HepG2 (cell line): ENCODE results near the gene C1QTNF5. TPM values are rescaled to one million over a fixed set of nuclear protein-coding genes. Genes with fewer than 3 reads are reported as not detected.

ENCODE experiments used
- ATAC-seq: fragments of 200-7000 bp; cut with Tn5 transposase; 3 replicates; pipeline ENCODE4 v1.9.1; 2020; ENCODE audit warnings: mild to moderate bottlenecking, moderate library complexity
- BruUV-seq: library from RNA; stranded (reverse); fragments of 400-500 nt; replicated peaks from 2 replicates; lab custom pipeline; 2021; lab: Mats Ljungman, UMichigan
- CTCF ChIA-PET: fragments of 300-600 bp; formaldehyde crosslinking; extraction: SDS; loops from one replicate; lab custom pipeline; 2021; ENCODE audit warnings: low total read pairs, inconsistent platforms, low intra/inter-chr PET ratio; lab: Yijun Ruan, JAX
- POLR2A ChIA-PET: fragments of 350-600 bp; sonication (Branson Sonifier 250); formaldehyde crosslinking; loops from one replicate; lab custom pipeline; 2020; ENCODE audit warnings: antibody characterized with exemption, inconsistent platforms; lab: Yijun Ruan, JAX
- DNase-seq: peaks from one replicate; pipeline ENCODE4 v3.0.0-alpha.2; 2015; ENCODE audit warnings: low spot score
- FAIRE-seq: peaks from 3 replicates; lab custom pipeline; 2011; peaks lifted over from hg19 to GRCh38; lab: Jason Lieb, UNC
- H2AFZ ChIP-seq: one replicate; pipeline ENCODE4 v1.6.1; 2011; ENCODE audit warnings: low read length, inconsistent platforms
- H3K27ac ChIP-seq: fragments of 300-600 bp; 3 replicates; pipeline ENCODE4 v1.8.0; 2011; ENCODE audit warnings: mixed run types, mild to moderate bottlenecking, mixed read lengths, low read length, inconsistent platforms; ENCODE audit not compliant: insufficient read depth; ENCODE audit errors: extremely low read length
- H3K27me3 ChIP-seq, 2 experiments: fragments of 200-600 bp in 1 of 2; 2 replicates in 1 of 2; 3 replicates in 1 of 2; pipeline versions ENCODE4 v1.6.0 to v1.8.0; 2011; ENCODE audit warnings: low read length in 2 of 2, mild to moderate bottlenecking in 2 of 2, moderate library complexity in 2 of 2, inconsistent platforms in 1 of 2; ENCODE audit not compliant: insufficient read depth in 2 of 2, control insufficient read depth in 1 of 2
- H3K36me3 ChIP-seq, 2 experiments: fragments of 200-600 bp in 1 of 2; replicated peaks in 1 of 2; 2 replicates in 1 of 2; 3 replicates in 1 of 2; pipeline versions ENCODE4 v1.5.1 to v1.8.0; 2011; ENCODE audit warnings: low read length in 2 of 2, inconsistent platforms in 1 of 2; ENCODE audit not compliant: insufficient read depth in 2 of 2, control insufficient read depth in 1 of 2
- H3K4me1 ChIP-seq: 2 replicates; pipeline ENCODE4 v1.5.1; 2012; ENCODE audit warnings: low read length, inconsistent platforms; ENCODE audit not compliant: insufficient read depth
- H3K4me2 ChIP-seq: 2 replicates; pipeline ENCODE4 v1.6.0; 2011; ENCODE audit warnings: low read depth, low read length, inconsistent platforms
- H3K4me3 ChIP-seq, 3 experiments: fragments of 200-600 bp in 1 of 3; sonication (generic), shearing (Covaris generic) in 1 of 3; replicated peaks in 1 of 3; 2 replicates each; pipeline ENCODE4 v1.5.1; 2011 to 2016; ENCODE audit warnings: low read length in 3 of 3, inconsistent platforms in 2 of 3, low read depth in 2 of 3, mild to moderate bottlenecking in 2 of 3, control low read depth in 1 of 3, mixed read lengths in 1 of 3; ENCODE audit not compliant: insufficient read depth in 1 of 3
- H3K79me2 ChIP-seq: one replicate; pipeline ENCODE4 v1.6.1; 2011; ENCODE audit warnings: low read length, inconsistent platforms; ENCODE audit not compliant: insufficient read depth
- H3K9ac ChIP-seq: 2 replicates; pipeline ENCODE4 v1.6.0; 2011; ENCODE audit warnings: mild to moderate bottlenecking, low read depth, low read length, inconsistent platforms; ENCODE audit not compliant: insufficient read depth
- H3K9me3 ChIP-seq: 2 replicates; pipeline ENCODE4 v1.5.1; 2012; ENCODE audit warnings: mild to moderate bottlenecking, low read length
- H4K20me1 ChIP-seq: 2 replicates; pipeline ENCODE4 v1.6.0; 2011; ENCODE audit warnings: inconsistent platforms, mild to moderate bottlenecking, low read length, moderate library complexity; ENCODE audit not compliant: insufficient read depth
- DZIP1 ChIP-seq: sonication (generic); formaldehyde crosslinking; IDR thresholded peaks from 2 replicates; pipeline ENCODE4 v1.5.0; 2020; ENCODE audit warnings: mild to moderate bottlenecking, missing genetic modification reagents
- E2F5 ChIP-seq: sonication (generic); formaldehyde crosslinking; conservative IDR thresholded peaks from 2 replicates; pipeline ENCODE4 v1.4.0; 2020; ENCODE audit warnings: missing genetic modification reagents
- HDAC6 ChIP-seq: fragments of 200-600 bp; sonication (generic); IDR thresholded peaks from 2 replicates; pipeline ENCODE4 v1.7.0; 2017; ENCODE audit warnings: mild to moderate bottlenecking, antibody characterized with exemption, low read length, low read depth
- MAX ChIP-seq: IDR thresholded peaks from 2 replicates; pipeline ENCODE4 v1.6.1; 2012; ENCODE audit warnings: inconsistent platforms
- MTF2 ChIP-seq: sonication (generic); formaldehyde crosslinking; IDR thresholded peaks from 2 replicates; pipeline ENCODE4 v1.5.0; 2020; ENCODE audit warnings: missing genetic modification reagents, borderline replicate concordance
- NFE2 ChIP-seq: sonication (generic); formaldehyde crosslinking; IDR thresholded peaks from 2 replicates; pipeline ENCODE4 v1.4.0; 2020; ENCODE audit warnings: missing genetic modification reagents
- ONECUT2 ChIP-seq: sonication (generic); formaldehyde crosslinking; IDR thresholded peaks from 2 replicates; pipeline ENCODE4 v1.4.0; 2020; ENCODE audit warnings: missing genetic modification reagents
- RFXAP ChIP-seq: sonication (generic); formaldehyde crosslinking; IDR thresholded peaks from 2 replicates; pipeline ENCODE4 v1.4.0; 2020; ENCODE audit warnings: missing genetic modification reagents, borderline replicate concordance
- RNF2 ChIP-seq: fragments of 450-650 bp; conservative IDR thresholded peaks from 2 replicates; pipeline ENCODE4 v1.6.1; 2016; ENCODE audit warnings: low read depth
- SMC3 ChIP-seq: IDR thresholded peaks from 2 replicates; pipeline ENCODE4 v1.6.1; 2011; ENCODE audit warnings: low read length, improper control_type of control experiment
- TEAD2 ChIP-seq: sonication (generic); formaldehyde crosslinking; IDR thresholded peaks from 2 replicates; pipeline ENCODE4 v1.9.0; 2021; ENCODE audit warnings: missing genetic modification reagents
- TOE1 ChIP-seq: sonication (generic); formaldehyde crosslinking; IDR thresholded peaks from 2 replicates; pipeline ENCODE4 v1.4.0; 2020; ENCODE audit warnings: mild to moderate bottlenecking, missing genetic modification reagents
- ZNF160 ChIP-seq: sonication (generic); formaldehyde crosslinking; IDR thresholded peaks from 2 replicates; pipeline ENCODE4 v1.8.0; 2022; ENCODE audit warnings: mild to moderate bottlenecking, inconsistent platforms, missing genetic modification reagents
- ZNF792 ChIP-seq: IDR thresholded peaks from 2 replicates; pipeline ENCODE4 v1.6.1; 2016
- WGBS: methylation state at CpG from one replicate; pipeline ENCODE4 v1.1.6; 2017; ENCODE audit warnings: low lambda C conversion rate; 5-methylcytosine and 5-hydroxymethylcytosine counted together
- in situ Hi-C: cut with HindIII; loops from 2 replicates; pipeline ENCODE4 v1.10.0; 2017; ENCODE audit warnings: low pct_unique_long_range_greater_than_20kb; ENCODE audit not compliant: extremely low pct_ligation_motif_present
- intact Hi-C: fragments of 100-400 bp; cut with micrococcal nuclease; formaldehyde crosslinking; loops from one replicate; pipeline ENCODE4 v1.10.0; 2022; ENCODE audit not compliant: unreplicated experiment
- polyA plus RNA-seq, 8 experiments: library from polyadenylated mRNA; depleted of rRNA in 3 of 8; stranded (reverse) in 7 of 8; unstranded in 1 of 8; fragments of >200 nt; fragmentation: Illumina TruSeq in 4 of 8; extraction: Trizol in 4 of 8; gene quantifications; 2 replicates each; pipeline versions ENCODE4 v1.2.1 to v1.2.3, GENCODE V29; 2011 to 2016; ENCODE audit warnings: low read depth in 4 of 8, missing spikeins in 1 of 8, mixed read lengths in 1 of 8; ENCODE audit not compliant: insufficient read depth in 1 of 8
- total RNA-seq, 5 experiments: library from RNA; depleted of rRNA; stranded (reverse); fragments of >200 nt; fragmentation: Illumina TruSeq; extraction: Trizol; gene quantifications; 2 replicates each; pipeline ENCODE4 v1.2.3, GENCODE V29; 2016; ENCODE audit warnings: low read depth in 1 of 5
- TF ChIP-seq, protein P1 (sequence below): sonication (generic); formaldehyde crosslinking; IDR thresholded peaks from 2 replicates; pipeline ENCODE4 v1.5.0; 2020; ENCODE audit warnings: missing genetic modification reagents

Gene C1QTNF5
- total and polyA plus RNA-seq, 2 of the 13 experiments (the other 11 are each of a cell fraction or from before 2014, with no cell fraction given) = 0.86 to 1.2 TPM

- CTCF ChIA-PET = no interaction called here
- intact Hi-C loops = loop anchor here (5.0 kb wide), 1 partner anchor 140 kb away; no protein-coding TSS in a partner anchor
- Histone ChIP-seq H3K36me3 (peaks cover 8 to 14% of the 10 kb centered on the region in 2 experiments; a peak in 4 of 5 replicates), H2AFZ (peak overlapping the region; percentile 90), H3K9me3 (no peaks in the 10 kb centered on the region), H3K79me2 (peaks cover 24% of the 10 kb centered on the region)
- no TSS peak for BruUV-seq
- TF ChIP-seq HDAC6 (no peak), RFXAP (CRISPR knock-in tag) (no peak), TEAD2 (CRISPR knock-in tag) (no peak), MAX (no peak), DZIP1 (CRISPR knock-in tag) (no peak), MTF2 (no peak), NFE2 (no peak), SMC3 (no peak), ZNF160 (CRISPR knock-in tag) (no peak), ZNF792 (no peak), TOE1 (CRISPR knock-in tag) (no peak), ONECUT2 (CRISPR knock-in tag) (no peak), RNF2 (no peak), E2F5 (no peak)
- TF ChIP-seq, protein P1, sequence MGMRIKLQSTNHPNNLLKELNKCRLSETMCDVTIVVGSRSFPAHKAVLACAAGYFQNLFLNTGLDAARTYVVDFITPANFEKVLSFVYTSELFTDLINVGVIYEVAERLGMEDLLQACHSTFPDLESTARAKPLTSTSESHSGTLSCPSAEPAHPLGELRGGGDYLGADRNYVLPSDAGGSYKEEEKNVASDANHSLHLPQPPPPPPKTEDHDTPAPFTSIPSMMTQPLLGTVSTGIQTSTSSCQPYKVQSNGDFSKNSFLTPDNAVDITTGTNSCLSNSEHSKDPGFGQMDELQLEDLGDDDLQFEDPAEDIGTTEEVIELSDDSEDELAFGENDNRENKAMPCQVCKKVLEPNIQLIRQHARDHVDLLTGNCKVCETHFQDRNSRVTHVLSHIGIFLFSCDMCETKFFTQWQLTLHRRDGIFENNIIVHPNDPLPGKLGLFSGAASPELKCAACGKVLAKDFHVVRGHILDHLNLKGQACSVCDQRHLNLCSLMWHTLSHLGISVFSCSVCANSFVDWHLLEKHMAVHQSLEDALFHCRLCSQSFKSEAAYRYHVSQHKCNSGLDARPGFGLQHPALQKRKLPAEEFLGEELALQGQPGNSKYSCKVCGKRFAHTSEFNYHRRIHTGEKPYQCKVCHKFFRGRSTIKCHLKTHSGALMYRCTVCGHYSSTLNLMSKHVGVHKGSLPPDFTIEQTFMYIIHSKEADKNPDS (CRISPR knock-in tag) = no peak
- TF ChIP-seq, all 625 proteins: peak for 0
- POLR2A ChIA-PET = interaction anchor here (1.1 kb wide), 1 partner anchor 14 kb away, joined by 3 read pairs; no protein-coding TSS in a partner anchor
- in situ Hi-C loops = loop anchor here (10.0 kb wide), 1 partner anchor 143 kb away; no protein-coding TSS in a partner anchor
- Histone ChIP-seq H3K27ac (no peak overlapping the region), H3K9ac (no peak overlapping the region), H3K4me1 (peaks cover 38% of the 10 kb centered on the region), H3K4me2 (0 out of 2 replicates have a peak overlapping the region, but pooled peaks have one; percentile 5), H4K20me1 (no peaks in the 10 kb centered on the region), H3K4me3 (no peak overlapping the region), H3K27me3 (no peaks in the 10 kb centered on the region; a peak in 1 of 5 replicates)
- 59% methylated on average over 4 of the region's 4 CpGs for WGBS
- no peak for FAIRE-seq
- DNase-seq = no peak
- ATAC-seq = no peak
Observed at GRCh38 chr11:119332111-119332765, 8.4 kb downstream of the C1QTNF5 start.
